ENCODE data around the gene EBP.
"Not testable (repeated sequence)": the region's sequence is repeated elsewhere in the genome, so short reads cannot be mapped to it uniquely, and the experiment has no call there.

EBP gene

DNA sequence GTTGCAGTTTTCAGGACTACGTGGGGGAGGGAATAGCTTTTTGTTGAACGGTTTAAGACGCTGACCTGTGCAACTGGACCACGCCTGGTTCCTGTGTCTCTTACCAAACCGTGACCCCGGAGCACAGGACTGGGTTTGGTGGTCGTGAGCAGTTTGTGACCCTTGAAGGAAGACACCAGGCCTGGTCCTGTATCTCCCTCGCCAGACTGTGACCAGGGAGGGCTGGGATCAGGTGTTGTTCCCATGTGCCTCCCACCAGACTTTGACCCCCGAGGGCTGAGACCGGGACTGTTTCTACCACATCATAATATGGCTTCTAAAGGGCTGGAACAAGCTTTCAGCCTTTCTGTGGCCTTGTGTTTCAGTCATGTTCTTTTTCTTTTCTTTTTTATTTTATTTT lies 683 bp downstream of the EBP start:
- TF ChIP-seq POLR2A (IDR thresholded peaks at IDR 0.05; ENCODE audit: low read depth, low read length): no peak
- no peak for DNase-seq (ENCODE audit: insufficient read length, low spot score)
- no peak for FAIRE-seq

GRCh38 chrX:48523682-48524081 lies 2.1 kb downstream of the EBP start:
- FAIRE-seq (no peak), DNase-seq (ENCODE audit: insufficient read length, low spot score) (no peak)
- TF ChIP-seq POLR2A (IDR thresholded peaks at IDR 0.05; ENCODE audit: low read depth, low read length): no peak

- not testable (repeated sequence) for FAIRE-seq
Observed at GRCh38 chrX:48525853-48526252, 4.2 kb downstream of the EBP start.

GRCh38 chrX:48530736-48531135 lies 9.1 kb downstream of the EBP start:
- TF ChIP-seq POLR2A (IDR thresholded peaks at IDR 0.05; ENCODE audit: low read depth, low read length): no peak
- FAIRE-seq: no peak
- no peak for DNase-seq (ENCODE audit: insufficient read length, low spot score)

More at GRCh38 chrX:48525853-48526252, 4.2 kb downstream of the EBP start:
- DNase-seq (ENCODE audit: insufficient read length, low spot score): not testable (repeated sequence)

DNA sequence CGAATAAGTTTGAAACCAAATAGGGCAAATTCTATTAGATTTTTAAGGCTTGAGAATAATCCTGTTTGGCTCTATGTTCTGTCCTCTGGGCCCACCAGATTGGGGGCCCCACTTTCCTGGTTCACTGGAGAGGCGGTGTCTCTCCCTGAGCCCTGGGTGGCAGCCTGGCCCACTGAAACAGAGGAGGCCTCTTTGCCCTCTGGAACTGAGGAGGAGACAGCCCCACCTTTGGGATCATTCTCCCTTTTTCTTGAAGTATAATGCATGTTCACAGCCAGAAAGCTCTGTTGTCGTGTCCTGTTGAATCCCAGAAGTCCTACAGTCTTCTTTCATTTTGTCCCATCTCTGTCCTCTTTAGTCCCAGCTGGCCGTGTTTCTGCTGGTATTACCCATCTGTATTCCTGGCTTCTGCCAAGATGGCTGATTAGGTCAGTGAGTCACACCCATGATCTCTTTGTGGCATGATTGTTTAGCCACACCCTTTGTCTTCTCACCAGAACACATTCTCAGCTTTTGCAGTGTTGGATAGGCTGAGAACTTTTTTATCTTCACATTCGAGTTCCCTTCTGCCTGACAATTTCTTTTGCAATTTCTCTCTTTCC lies 9.9 kb downstream of the EBP start:
- FAIRE-seq (no peak), DNase-seq (ENCODE audit: insufficient read length, low spot score) (no peak)

GRCh38 chrX:48532161-48532560 lies 10.6 kb downstream of the EBP start:
- DNase-seq (ENCODE audit: insufficient read length, low spot score) (no peak), FAIRE-seq (no peak)
- TF ChIP-seq POLR2A (IDR thresholded peaks at IDR 0.05; ENCODE audit: low read depth, low read length): no peak

More for the DNA sequence above, 9.9 kb downstream of the EBP start:
- no peak for TF ChIP-seq POLR2A (IDR thresholded peaks at IDR 0.05; ENCODE audit: low read depth, low read length)

DNA sequence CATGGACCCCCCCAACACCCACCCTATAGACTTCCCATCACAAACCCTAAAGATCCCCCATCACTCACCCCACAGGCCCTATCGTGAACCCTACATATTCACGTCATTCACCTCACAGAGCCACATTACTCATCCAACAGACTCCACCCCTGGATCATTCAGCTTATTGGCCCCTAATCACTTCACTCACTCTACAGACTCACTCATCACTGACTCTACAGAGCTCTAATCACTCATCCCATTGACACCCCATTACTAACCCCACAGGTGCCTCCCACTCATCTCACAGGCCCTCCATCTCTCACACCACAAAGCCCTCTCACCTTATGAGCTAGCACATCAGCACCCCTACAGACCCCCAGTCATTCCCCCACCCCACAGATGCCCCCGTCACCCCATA lies 11.6 kb downstream of the EBP start:
- TF ChIP-seq POLR2A (IDR thresholded peaks at IDR 0.05; ENCODE audit: low read depth, low read length): no peak
- DNase-seq (ENCODE audit: insufficient read length, low spot score) (no peak), FAIRE-seq (no peak)

GRCh38 chrX:48538641-48539344 lies 17.2 kb downstream of the EBP start:
- TF ChIP-seq POLR2A (IDR thresholded peaks at IDR 0.05; ENCODE audit: low read depth, low read length): no peak
- FAIRE-seq: no peak

GRCh38 chrX:48539345-48540027 lies 17.9 kb downstream of the EBP start, which contains the start of gene TBC1D25:
Gene TBC1D25 (plus strand): TSS chrX:48539714. CDS start chrX:48539798, 84 bp downstream.
- TF ChIP-seq POLR2A (IDR thresholded peaks at IDR 0.05; ENCODE audit: low read depth, low read length): peak; percentile 35; the same call in 1 of the 2 replicates
- FAIRE-seq: no peak

More at GRCh38 chrX:48538641-48539344, 17.2 kb downstream of the EBP start:
- DNase-seq (ENCODE audit: insufficient read length, low spot score): no peak

GRCh38 chrX:48540028-48540375 lies 18.4 kb downstream of the EBP start:
- FAIRE-seq (no peak), DNase-seq (ENCODE audit: insufficient read length, low spot score) (no peak)

More at GRCh38 chrX:48539345-48540027, 17.9 kb downstream of the EBP start, which contains the start of gene TBC1D25:
- peak; percentile 30 for DNase-seq (ENCODE audit: insufficient read length, low spot score)

DNA sequence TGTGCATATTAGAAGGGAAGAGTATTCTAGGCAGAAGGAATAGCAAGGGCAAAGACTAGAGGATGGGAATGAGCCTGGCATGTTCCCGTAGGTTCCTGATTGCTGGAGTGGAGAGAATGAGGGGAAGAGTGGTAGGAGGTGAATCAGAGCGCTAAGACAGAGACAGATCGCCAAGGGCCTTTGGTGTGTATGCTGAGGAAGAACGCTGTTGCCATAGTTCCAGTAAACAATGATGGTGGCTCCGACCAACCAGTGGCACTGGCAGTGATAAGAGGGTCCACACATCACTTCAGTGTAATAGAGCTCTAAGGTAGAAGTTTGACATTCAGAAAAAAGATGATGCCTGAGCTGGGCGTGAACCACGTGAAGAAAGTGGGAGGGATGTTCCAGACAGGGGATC lies 18.9 kb downstream of the EBP start:
- no peak for DNase-seq (ENCODE audit: insufficient read length, low spot score)
- no peak for TF ChIP-seq POLR2A (IDR thresholded peaks at IDR 0.05; ENCODE audit: low read depth, low read length)
- FAIRE-seq: no peak

More at GRCh38 chrX:48540028-48540375, 18.4 kb downstream of the EBP start:
- TF ChIP-seq POLR2A (IDR thresholded peaks at IDR 0.05; ENCODE audit: low read depth, low read length): no peak

- TF ChIP-seq POLR2A (IDR thresholded peaks at IDR 0.05; ENCODE audit: low read depth, low read length): no peak
- DNase-seq (ENCODE audit: insufficient read length, low spot score): no peak
- FAIRE-seq: no peak
Observed at GRCh38 chrX:48541140-48541814, 19.7 kb downstream of the EBP start.

DNA sequence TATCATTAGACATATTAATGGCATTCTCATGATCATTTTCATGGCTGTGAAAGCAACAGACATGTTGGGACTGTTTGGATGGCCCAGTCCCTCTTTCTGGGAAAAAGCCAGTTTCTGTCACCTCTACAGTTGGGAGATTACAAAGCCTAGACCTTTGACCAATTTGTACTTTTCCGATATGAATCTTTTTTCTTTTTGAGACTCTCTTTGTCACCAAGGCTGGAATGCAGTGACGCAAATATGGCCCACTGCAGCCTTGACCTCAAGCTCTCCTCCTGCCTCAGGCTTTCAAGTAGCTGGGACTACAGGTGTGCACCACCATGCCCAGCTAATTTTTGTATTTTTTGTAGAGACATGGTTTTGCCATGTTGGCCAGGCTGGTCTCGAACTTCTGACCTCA lies 27.3 kb downstream of the EBP start:
- no peak for DNase-seq (ENCODE audit: insufficient read length, low spot score)
- no peak for TF ChIP-seq POLR2A (IDR thresholded peaks at IDR 0.05; ENCODE audit: low read depth, low read length)
- FAIRE-seq: no peak

DNA sequence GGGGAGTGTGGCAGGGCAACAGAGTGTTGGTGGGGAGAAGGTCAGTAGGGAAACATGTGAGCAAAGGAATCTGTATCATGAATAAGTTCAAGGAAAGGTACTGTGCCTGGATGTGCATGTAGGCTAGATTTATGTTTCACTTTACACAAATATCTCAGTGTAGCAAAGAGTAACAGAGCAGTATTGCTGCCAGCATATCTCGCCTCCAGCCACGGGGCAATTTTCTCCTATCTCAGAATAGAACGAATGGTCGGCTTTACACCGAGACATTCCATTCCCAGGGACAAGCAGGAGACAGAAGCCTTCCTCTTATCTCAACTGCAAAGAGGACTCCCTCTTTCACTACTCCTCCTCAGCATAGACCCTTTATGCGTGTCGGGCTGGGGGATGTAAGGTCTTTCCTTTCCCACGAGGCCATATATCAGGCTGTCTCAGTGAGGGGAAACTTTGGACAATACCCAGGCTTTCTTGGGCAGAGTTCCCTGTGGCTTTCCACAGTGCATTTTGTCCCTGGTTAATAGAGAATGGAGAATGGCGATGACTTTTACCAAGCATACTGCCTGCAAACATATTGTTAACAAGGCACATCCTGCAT lies 34.2 kb downstream of the EBP start:
- not testable (repeated sequence) for DNase-seq (ENCODE audit: insufficient read length, low spot score); FAIRE-seq
